ENCODE data around the gene BLOC1S3.
A peak's percentile ranks its signal among the peaks of the same experiment; 100 is the strongest.

BLOC1S3 gene

GRCh38 chr19:45170146-45171106 is 8.2 kb upstream of the BLOC1S3 start:
- Histone ChIP-seq H3K79me2 (ENCODE audit: insufficient read depth, low read length) (no peaks in the 10 kb centered on the region), H3K27ac (ENCODE audit: low read length) (no peak overlapping the region), H3K4me2 (ENCODE audit: insufficient read depth, low read length) (no peak overlapping the region), H3K4me3 (ENCODE audit: low read depth in 1 of 2, low read length in 2 of 2) (no peak overlapping the region), H3K9me3 (ENCODE audit: insufficient read depth, low read length, severe bottlenecking) (no peaks in the 10 kb centered on the region), H3K9ac (ENCODE audit: low read depth, low read length) (no peak overlapping the region), H4K20me1 (ENCODE audit: insufficient read depth, low read length) (peaks cover 15% of the 10 kb centered on the region), H2AFZ (ENCODE audit: low read depth, low read length) (no peak overlapping the region), H3K4me1 (ENCODE audit: insufficient read depth, low read length) (peaks cover 5% of the 10 kb centered on the region), H3K27me3 (ENCODE audit: insufficient read depth, low read length, poor library complexity) (no peaks in the 10 kb centered on the region), H3K36me3 (ENCODE audit: insufficient read depth, low read length) (no peaks in the 10 kb centered on the region)
- DNase-seq (no peak), ATAC-seq (ENCODE audit: insufficient read depth, low read depth) (no peak)
- TF ChIP-seq CTCF (IDR thresholded peaks at IDR 0.05; ENCODE audit: borderline replicate concordance, extremely low read depth, low read length, poor library complexity, severe bottlenecking) (no peak), EZH2 (IDR thresholded peaks at IDR 0.05; ENCODE audit: borderline replicate concordance, low read depth, low read length, severe bottlenecking) (no peak)

- H3K4me3 ChIP-seq (ENCODE audit: low read depth in 1 of 2, low read length in 2 of 2): no peak overlapping the region
- H3K4me2 ChIP-seq (ENCODE audit: insufficient read depth, low read length): no peak overlapping the region
These were observed 7.4 kb upstream of the BLOC1S3 start for GRCh38 chr19:45171211-45171623.

GRCh38 chr19:45172173-45172572 is 6.4 kb upstream of the BLOC1S3 start:
- no peaks in the 10 kb centered on the region for H3K36me3 ChIP-seq (ENCODE audit: insufficient read depth, low read length)
- H3K4me3 ChIP-seq (ENCODE audit: low read depth in 1 of 2, low read length in 2 of 2): no peak overlapping the region
- DNase-seq: no peak
- peaks cover 13% of the 10 kb centered on the region for H3K4me1 ChIP-seq (ENCODE audit: insufficient read depth, low read length)
- peaks cover 5% of the 10 kb centered on the region for H3K79me2 ChIP-seq (ENCODE audit: insufficient read depth, low read length)
- no peak overlapping the region for H3K4me2 ChIP-seq (ENCODE audit: insufficient read depth, low read length)
- H3K9me3 ChIP-seq (ENCODE audit: insufficient read depth, low read length, severe bottlenecking): no peaks in the 10 kb centered on the region
- H4K20me1 ChIP-seq (ENCODE audit: insufficient read depth, low read length): peaks cover 15% of the 10 kb centered on the region
- H2AFZ ChIP-seq (ENCODE audit: low read depth, low read length): no peak overlapping the region
- H3K27ac ChIP-seq (ENCODE audit: low read length): no peak overlapping the region
- peak; percentile 51; the same call in 2 of the 3 replicates for ATAC-seq (ENCODE audit: insufficient read depth, low read depth)
- TF ChIP-seq EZH2 (IDR thresholded peaks at IDR 0.05; ENCODE audit: borderline replicate concordance, low read depth, low read length, severe bottlenecking): no peak
- TF ChIP-seq CTCF (IDR thresholded peaks at IDR 0.05; ENCODE audit: borderline replicate concordance, extremely low read depth, low read length, poor library complexity, severe bottlenecking): no peak
- H3K9ac ChIP-seq (ENCODE audit: low read depth, low read length): no peak overlapping the region
- no peaks in the 10 kb centered on the region for H3K27me3 ChIP-seq (ENCODE audit: insufficient read depth, low read length, poor library complexity)

More at GRCh38 chr19:45171211-45171623, 7.4 kb upstream of the BLOC1S3 start:
- no peaks in the 10 kb centered on the region for H3K9me3 ChIP-seq (ENCODE audit: insufficient read depth, low read length, severe bottlenecking)
- no peak for DNase-seq
- no peaks in the 10 kb centered on the region for H3K27me3 ChIP-seq (ENCODE audit: insufficient read depth, low read length, poor library complexity)
- TF ChIP-seq EZH2 (IDR thresholded peaks at IDR 0.05; ENCODE audit: borderline replicate concordance, low read depth, low read length, severe bottlenecking) (no peak), CTCF (IDR thresholded peaks at IDR 0.05; ENCODE audit: borderline replicate concordance, extremely low read depth, low read length, poor library complexity, severe bottlenecking) (no peak)
- H3K9ac ChIP-seq (ENCODE audit: low read depth, low read length): no peak overlapping the region
- H2AFZ ChIP-seq (ENCODE audit: low read depth, low read length): no peak overlapping the region
- no peaks in the 10 kb centered on the region for H3K36me3 ChIP-seq (ENCODE audit: insufficient read depth, low read length)
- peak; percentile 63; the same call in 1 of the 3 replicates for ATAC-seq (ENCODE audit: insufficient read depth, low read depth)
- H3K4me1 ChIP-seq (ENCODE audit: insufficient read depth, low read length): peaks cover 5% of the 10 kb centered on the region
- H4K20me1 ChIP-seq (ENCODE audit: insufficient read depth, low read length): peaks cover 15% of the 10 kb centered on the region
- no peaks in the 10 kb centered on the region for H3K79me2 ChIP-seq (ENCODE audit: insufficient read depth, low read length)
- no peak overlapping the region for H3K27ac ChIP-seq (ENCODE audit: low read length)

All from DND-41 (cell line).